ENCODE data around the gene TRIM54. TPM values are rescaled to one million over a fixed set of nuclear protein-coding genes. Genes with fewer than 3 reads are reported as not detected.
A peak's percentile ranks its signal among the peaks of the same experiment; 100 is the strongest.

Gene TRIM54
- total and polyA plus RNA-seq, 2 donors (not counting 3 experiments of a cell fraction or from before 2014, with no cell fraction given): 0.51 to 1.7 TPM

DNA sequence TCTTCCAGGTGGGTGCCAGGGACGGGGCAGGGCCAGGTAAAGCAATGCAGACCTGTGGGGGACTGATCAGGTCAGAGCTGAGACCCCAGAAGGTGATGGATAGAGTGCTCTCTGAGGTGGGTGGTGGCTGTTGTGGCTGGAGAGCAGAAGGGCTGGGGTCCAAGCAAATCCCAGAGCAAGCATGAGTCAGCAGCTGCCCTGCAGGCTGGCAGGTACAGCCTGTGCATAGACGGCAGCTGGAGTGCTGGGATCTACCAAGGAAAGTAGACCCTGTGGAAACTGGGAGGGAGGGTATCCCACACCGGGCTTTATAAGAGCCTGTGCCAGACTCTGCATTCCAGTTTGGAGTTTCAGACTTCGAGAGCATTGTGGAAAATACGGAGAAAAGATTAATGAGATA, 663 bp downstream of the TRIM54 start:
- Histone ChIP-seq H3K79me2 (ENCODE audit: control insufficient read depth, insufficient read depth, low read length) (no peaks in the 10 kb centered on the region), H3K4me3 (replicated peaks in 1 of 3; ENCODE audit: insufficient read depth in 1 of 3, low read depth in 1 of 3, low read length in 3 of 3) (no peak overlapping the region), H3K27ac (ENCODE audit: insufficient read depth, low read depth, low read length) (no peak overlapping the region), H2AFZ (ENCODE audit: low read depth, low read length) (no peak overlapping the region), H4K20me1 (replicated peaks; ENCODE audit: control insufficient read depth, extremely low read depth, insufficient read depth, low read length) (no peaks in the 10 kb centered on the region), H3K4me1 (ENCODE audit: control insufficient read depth, extremely low read depth, insufficient read depth, low read length) (peaks cover 12% of the 10 kb centered on the region), H3K27me3 (ENCODE audit: control insufficient read depth in 2 of 2, insufficient read depth in 2 of 2, low read length in 2 of 2) (no peaks in the 10 kb centered on the region), H3K9ac (replicated peaks; ENCODE audit: extremely low read depth, insufficient read depth, low read length) (no peak overlapping the region), H3K4me2 (ENCODE audit: insufficient read depth, low read length) (no peak overlapping the region), H3K36me3 (ENCODE audit: control insufficient read depth in 2 of 2, extremely low read depth in 1 of 2, insufficient read depth in 2 of 2, low read length in 2 of 2) (no peaks in the 10 kb centered on the region), H3K9me3 (replicated peaks; ENCODE audit: control insufficient read depth, insufficient read depth, low read length) (no peaks in the 10 kb centered on the region), H3K9me1 (replicated peaks; ENCODE audit: control insufficient read depth, extremely low read depth, insufficient read depth, low read length) (no peaks in the 10 kb centered on the region)
- CTCF ChIA-PET: interaction anchor here (1.2 to 9.1 kb wide), 8 partner anchors 8 to 198 kb away, joined by 3 to 143 read pairs (median 42); partner anchors contain the start of gene SLC30A3
- no peak for TF ChIP-seq FOS (IDR thresholded peaks at IDR 0.05; ENCODE audit: borderline replicate concordance, insufficient read depth, low read length)
- TF ChIP-seq, protein P1, sequence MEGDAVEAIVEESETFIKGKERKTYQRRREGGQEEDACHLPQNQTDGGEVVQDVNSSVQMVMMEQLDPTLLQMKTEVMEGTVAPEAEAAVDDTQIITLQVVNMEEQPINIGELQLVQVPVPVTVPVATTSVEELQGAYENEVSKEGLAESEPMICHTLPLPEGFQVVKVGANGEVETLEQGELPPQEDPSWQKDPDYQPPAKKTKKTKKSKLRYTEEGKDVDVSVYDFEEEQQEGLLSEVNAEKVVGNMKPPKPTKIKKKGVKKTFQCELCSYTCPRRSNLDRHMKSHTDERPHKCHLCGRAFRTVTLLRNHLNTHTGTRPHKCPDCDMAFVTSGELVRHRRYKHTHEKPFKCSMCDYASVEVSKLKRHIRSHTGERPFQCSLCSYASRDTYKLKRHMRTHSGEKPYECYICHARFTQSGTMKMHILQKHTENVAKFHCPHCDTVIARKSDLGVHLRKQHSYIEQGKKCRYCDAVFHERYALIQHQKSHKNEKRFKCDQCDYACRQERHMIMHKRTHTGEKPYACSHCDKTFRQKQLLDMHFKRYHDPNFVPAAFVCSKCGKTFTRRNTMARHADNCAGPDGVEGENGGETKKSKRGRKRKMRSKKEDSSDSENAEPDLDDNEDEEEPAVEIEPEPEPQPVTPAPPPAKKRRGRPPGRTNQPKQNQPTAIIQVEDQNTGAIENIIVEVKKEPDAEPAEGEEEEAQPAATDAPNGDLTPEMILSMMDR (IDR thresholded peaks at IDR 0.05; ENCODE audit: extremely low read depth in 1 of 2, insufficient read depth in 1 of 2, low read depth in 1 of 2, low read length in 2 of 2): no peak
- no peak for TF ChIP-seq EZH2 (IDR thresholded peaks at IDR 0.05; ENCODE audit: borderline replicate concordance, low read depth, low read length, severe bottlenecking)
- TF ChIP-seq MYC (IDR thresholded peaks at IDR 0.05; ENCODE audit: low read depth, low read length): no peak
- no peak for TF ChIP-seq JUN (IDR thresholded peaks at IDR 0.05; ENCODE audit: borderline replicate concordance, insufficient read depth, insufficient read length, low read depth)
- TF ChIP-seq POLR2A (IDR thresholded peaks at IDR 0.05; ENCODE audit: low read depth, low read length): no peak
- peak; percentile 45 for DNase-seq (ENCODE audit: low read depth, low spot score)
- no peak for FAIRE-seq
- POLR2A ChIA-PET: no interaction called here
- intact Hi-C loops (cut with micrococcal nuclease): loop anchor here (10.0 kb wide), 1 partner anchor 318 kb away; no protein-coding TSS in a partner anchor
- no TSS peak for BruUV-seq (replicated peaks)
- dilution Hi-C loops (cut with MboI; ENCODE audit: extremely low pct_ligation_motif_present, low sequenced_read_pairs): no loop called here

DNA sequence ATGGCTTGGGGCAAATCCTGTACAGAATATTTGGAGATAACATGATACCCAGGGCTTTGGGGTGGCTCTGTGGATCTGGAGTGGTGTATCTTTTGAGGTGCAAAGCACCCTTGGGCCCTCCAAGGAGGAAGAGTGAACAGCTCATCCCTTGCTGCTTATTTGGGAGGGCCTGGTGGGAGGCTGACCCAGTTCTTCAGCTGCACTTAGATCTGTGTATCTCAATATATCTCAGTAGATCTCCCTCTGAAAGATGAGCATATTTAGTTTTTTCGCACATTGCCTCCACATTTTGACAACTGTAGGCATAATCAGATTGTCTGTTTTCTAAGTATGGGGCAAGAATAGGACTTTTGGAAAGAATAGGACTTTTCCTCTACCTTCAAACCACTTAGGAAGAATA, 2.8 kb downstream of the TRIM54 start:
- Histone ChIP-seq H3K79me2 (ENCODE audit: control insufficient read depth, insufficient read depth, low read length) (no peaks in the 10 kb centered on the region), H2AFZ (ENCODE audit: low read depth, low read length) (no peak overlapping the region), H3K9me3 (replicated peaks; ENCODE audit: control insufficient read depth, insufficient read depth, low read length) (no peaks in the 10 kb centered on the region), H3K27ac (ENCODE audit: insufficient read depth, low read depth, low read length) (no peak overlapping the region), H3K9ac (replicated peaks; ENCODE audit: extremely low read depth, insufficient read depth, low read length) (no peak overlapping the region), H3K27me3 (ENCODE audit: control insufficient read depth in 2 of 2, insufficient read depth in 2 of 2, low read length in 2 of 2) (no peaks in the 10 kb centered on the region), H4K20me1 (replicated peaks; ENCODE audit: control insufficient read depth, extremely low read depth, insufficient read depth, low read length) (no peaks in the 10 kb centered on the region), H3K4me2 (ENCODE audit: insufficient read depth, low read length) (no peak overlapping the region), H3K9me1 (replicated peaks; ENCODE audit: control insufficient read depth, extremely low read depth, insufficient read depth, low read length) (no peaks in the 10 kb centered on the region), H3K4me1 (ENCODE audit: control insufficient read depth, extremely low read depth, insufficient read depth, low read length) (peaks cover 28% of the 10 kb centered on the region), H3K36me3 (ENCODE audit: control insufficient read depth in 2 of 2, extremely low read depth in 1 of 2, insufficient read depth in 2 of 2, low read length in 2 of 2) (no peaks in the 10 kb centered on the region), H3K4me3 (replicated peaks in 1 of 3; ENCODE audit: insufficient read depth in 1 of 3, low read depth in 1 of 3, low read length in 3 of 3) (no peak overlapping the region)
- CTCF ChIA-PET: interaction anchor here (1.5 to 9.1 kb wide), 3 partner anchors 6 to 20 kb away, joined by 7 to 143 read pairs (median 107); partner anchors contain the start of gene SLC30A3
- FAIRE-seq: no peak
- dilution Hi-C loops (cut with MboI; ENCODE audit: extremely low pct_ligation_motif_present, low sequenced_read_pairs): no loop called here
- DNase-seq (ENCODE audit: low read depth, low spot score): no peak
- TF ChIP-seq FOS (IDR thresholded peaks at IDR 0.05; ENCODE audit: borderline replicate concordance, insufficient read depth, low read length): no peak
- TF ChIP-seq, protein P1 (IDR thresholded peaks at IDR 0.05; ENCODE audit: extremely low read depth in 1 of 2, insufficient read depth in 1 of 2, low read depth in 1 of 2, low read length in 2 of 2): no peak
- no peak for TF ChIP-seq GATA2 (IDR thresholded peaks at IDR 0.05; ENCODE audit: insufficient read depth, insufficient read length, low read depth, low read length)
- no peak for TF ChIP-seq EZH2 (IDR thresholded peaks at IDR 0.05; ENCODE audit: borderline replicate concordance, low read depth, low read length, severe bottlenecking)
- TF ChIP-seq POLR2A (IDR thresholded peaks at IDR 0.05; ENCODE audit: low read depth, low read length): no peak
- no peak for TF ChIP-seq JUN (IDR thresholded peaks at IDR 0.05; ENCODE audit: borderline replicate concordance, insufficient read depth, insufficient read length, low read depth)
- BruUV-seq (replicated peaks): no TSS peak
- intact Hi-C loops (cut with micrococcal nuclease): loop anchor here (5.0 to 10.0 kb wide), 2 partner anchors 73 to 320 kb away; partner anchors contain the start of genes ATRAID and SLC5A6
- POLR2A ChIA-PET: no interaction called here
